ENCODE data around the gene DRD2.

The DRD2 gene

GRCh38 chr11:113377681-113378412 is 97.4 kb downstream of the DRD2 start:
- in situ Hi-C loops (cut with HindIII; ENCODE audit: low sequenced_read_pairs): no loop called here

- in situ Hi-C loops (cut with HindIII; ENCODE audit: low sequenced_read_pairs): no loop called here
Measured at GRCh38 chr11:113376156-113376555, 99.0 kb downstream of the DRD2 start.

DNA sequence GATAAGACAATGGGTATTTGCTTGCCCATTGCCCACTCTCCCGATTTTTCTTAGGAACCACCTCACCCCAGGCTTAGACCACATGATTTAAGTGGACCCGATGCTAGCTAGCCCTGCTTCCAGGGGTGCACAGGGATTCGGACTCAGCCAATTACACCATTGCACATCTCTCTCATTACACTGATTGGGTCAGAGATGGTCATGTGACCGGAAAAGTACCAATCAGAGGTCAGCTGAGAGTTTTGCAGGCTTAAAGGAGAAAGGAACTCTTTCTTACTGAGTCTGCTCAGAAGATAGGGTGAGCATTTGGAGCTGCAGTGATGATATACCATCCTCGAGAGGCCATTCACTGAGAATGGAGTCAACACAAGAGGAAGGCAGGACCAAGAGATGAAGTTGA is 99.8 kb downstream of the DRD2 start:
- in situ Hi-C loops (cut with HindIII; ENCODE audit: low sequenced_read_pairs): no loop called here

GRCh38 chr11:113373981-113374560 is 101.1 kb downstream of the DRD2 start:
- in situ Hi-C loops (cut with HindIII; ENCODE audit: low sequenced_read_pairs): no loop called here

GRCh38 chr11:113373306-113373705 is 101.9 kb downstream of the DRD2 start:
- in situ Hi-C loops (cut with HindIII; ENCODE audit: low sequenced_read_pairs): no loop called here

- in situ Hi-C loops (cut with HindIII; ENCODE audit: low sequenced_read_pairs): no loop called here
Measured at GRCh38 chr11:113372309-113372708, 102.9 kb downstream of the DRD2 start.

DNA sequence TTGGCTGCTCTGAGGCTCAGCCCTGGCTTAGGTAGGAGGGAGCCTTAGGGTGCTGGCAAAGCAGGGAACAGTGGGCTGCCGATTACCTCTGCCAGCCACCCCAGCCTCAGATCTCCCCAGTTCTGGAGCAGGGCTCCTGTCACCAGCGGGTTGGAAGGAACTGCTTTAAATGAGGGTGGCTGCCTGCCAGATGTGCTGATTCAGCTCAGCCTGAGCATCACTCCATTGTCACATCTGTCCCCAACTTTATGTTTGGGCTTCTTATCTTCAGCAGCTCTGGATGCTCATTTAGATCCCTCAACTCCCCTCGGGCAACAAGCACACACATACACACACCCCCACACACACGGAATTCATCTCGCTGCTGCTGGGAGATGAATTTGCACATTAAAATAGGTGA is 104.6 kb downstream of the DRD2 start:
- in situ Hi-C loops (cut with HindIII; ENCODE audit: low sequenced_read_pairs): no loop called here

- in situ Hi-C loops (cut with HindIII; ENCODE audit: low sequenced_read_pairs): no loop called here
Measured at GRCh38 chr11:113369411-113369810, 105.8 kb downstream of the DRD2 start.

DNA sequence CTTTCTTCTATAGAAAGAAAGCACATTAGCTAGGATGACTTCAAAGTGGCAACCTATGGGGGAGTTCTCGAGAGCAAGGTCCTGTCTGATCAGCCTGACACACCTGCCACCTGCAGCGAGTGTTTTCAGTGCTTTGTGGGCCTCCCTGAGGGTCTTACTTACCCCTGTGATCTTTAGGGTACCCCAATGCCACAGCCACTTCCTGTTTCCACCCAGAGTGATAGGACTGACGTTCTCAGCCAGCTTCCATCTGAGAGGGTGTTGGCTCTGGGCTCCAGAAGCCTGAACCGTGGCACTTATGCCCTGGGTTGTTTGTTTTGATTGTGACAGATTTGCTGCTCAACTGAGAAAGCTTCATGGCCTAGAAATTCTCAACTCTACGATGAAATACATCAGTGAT is 109.3 kb downstream of the DRD2 start:
- in situ Hi-C loops (cut with HindIII; ENCODE audit: low sequenced_read_pairs): no loop called here

GRCh38 chr11:113363996-113364641 is 111.1 kb downstream of the DRD2 start:
- in situ Hi-C loops (cut with HindIII; ENCODE audit: low sequenced_read_pairs): no loop called here

DNA sequence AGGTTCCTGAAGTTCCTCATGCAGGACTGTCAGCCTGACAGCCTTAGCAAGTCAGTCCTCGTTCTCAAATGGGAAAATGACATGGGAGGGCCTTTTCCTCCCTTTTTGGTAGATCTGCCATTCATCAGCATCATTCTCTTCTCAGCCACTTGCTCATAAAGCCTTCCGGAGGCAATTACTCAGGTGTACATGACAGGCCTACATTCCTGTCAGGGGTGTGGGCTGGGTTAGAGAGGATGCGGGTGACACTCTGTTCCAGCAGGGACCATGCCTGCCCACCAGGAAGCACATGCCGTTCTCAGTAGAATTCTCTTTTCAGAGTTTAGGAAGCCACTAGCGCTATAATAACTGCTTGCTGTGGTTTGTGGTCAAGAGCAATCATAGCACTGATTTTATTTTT is 111.8 kb downstream of the DRD2 start:
- in situ Hi-C loops (cut with HindIII; ENCODE audit: low sequenced_read_pairs): no loop called here
